H1 (cell line): ENCODE data around the gene CRABP2. TPM values are rescaled to one million over a fixed set of nuclear protein-coding genes. Genes with fewer than 3 reads are reported as not detected.

ENCODE experiments used
- polyA plus RNA-seq, 7 experiments: library from polyadenylated mRNA; depleted of rRNA in 3 of 7; stranded (reverse) in 5 of 7; unstranded in 2 of 7; fragments of >200 nt in 5 of 7; fragments of 200-250 nt in 2 of 7; gene quantifications; 1 replicate in 5 of 7; 2 replicates in 1 of 7; 4 replicates in 1 of 7; pipeline versions ENCODE4 v1.2.1 to v1.2.3, GENCODE V29; 2011 to 2013; ENCODE audit warnings: missing spikeins in 2 of 7, mixed read lengths in 2 of 7
- total RNA-seq: library from RNA; stranded (reverse); fragmentation: NEBNext Ultra II Directional; extraction: Animal tissue kit (Norgen Biotek cat#: 25700); gene quantifications from 2 replicates; pipeline ENCODE4 v1.2.1, GENCODE V29; 2021

The CRABP2 gene
- total and polyA plus RNA-seq, 2 of the 8 experiments (the other 6 are each of a cell fraction or from before 2014, with no cell fraction given) = 69.2 to 119 TPM

Other genes with a start within 250 kb of the CRABP2 start
- 17.3 and 19.5 TPM in 2 replicates for gene MEF2D, start 204.8 kb downstream of the CRABP2 start, total RNA-seq
- 20.3 and 44.4 TPM in 2 replicates for gene MEF2D, start 204.8 kb downstream of the CRABP2 start, polyA plus RNA-seq (2011; rRNA removed)
- 20.9 and 22.3 TPM in 2 replicates for gene IQGAP3, start 133.0 kb downstream of the CRABP2 start, total RNA-seq
- gene IQGAP3, start 133.0 kb downstream of the CRABP2 start, polyA plus RNA-seq (2011; rRNA removed) = 14.6 and 18.2 TPM in 2 replicates
- gene TTC24, start 125.9 kb downstream of the CRABP2 start, total RNA-seq = not detected in 2 replicates
- gene TTC24, start 125.9 kb downstream of the CRABP2 start, polyA plus RNA-seq (2011; rRNA removed) = 0.08 TPM in 1 of 2 replicates, not detected in the other
- gene NAXE, start 113.8 kb downstream of the CRABP2 start, total RNA-seq = 73.1 and 75.4 TPM in 2 replicates
- gene NAXE, start 113.8 kb downstream of the CRABP2 start, polyA plus RNA-seq (2011; rRNA removed) = 74.3 and 99.5 TPM in 2 replicates
- gene GPATCH4, start 104.1 kb downstream of the CRABP2 start, total RNA-seq = 47.9 and 48.5 TPM in 2 replicates
- 19.3 and 20.5 TPM in 2 replicates for gene GPATCH4, start 104.1 kb downstream of the CRABP2 start, polyA plus RNA-seq (2011; rRNA removed)
- 0.19 TPM in 1 of 2 replicates, not detected in the other for gene HAPLN2, start 86.2 kb downstream of the CRABP2 start, total RNA-seq
- 0.51 and 1.2 TPM in 2 replicates for gene HAPLN2, start 86.2 kb downstream of the CRABP2 start, polyA plus RNA-seq (2011; rRNA removed)
- 3.8 and 4.5 TPM in 2 replicates for gene BCAN, start 63.5 kb downstream of the CRABP2 start, total RNA-seq
- gene BCAN, start 63.5 kb downstream of the CRABP2 start, polyA plus RNA-seq (2011; rRNA removed) = 17.1 and 24.0 TPM in 2 replicates
- gene NES, start 28.2 kb downstream of the CRABP2 start, total RNA-seq = 135 and 138 TPM in 2 replicates
- gene NES, start 28.2 kb downstream of the CRABP2 start, polyA plus RNA-seq (2011; rRNA removed) = 13.3 and 20.3 TPM in 2 replicates
- 28.4 and 31.8 TPM in 2 replicates for gene METTL25B, start 22.9 kb upstream of the CRABP2 start, total RNA-seq
- 30.1 and 43.1 TPM in 2 replicates for gene METTL25B, start 22.9 kb upstream of the CRABP2 start, polyA plus RNA-seq (2011; rRNA removed)
- 47.5 and 53.1 TPM in 2 replicates for gene ISG20L2, start 23.2 kb upstream of the CRABP2 start, total RNA-seq
- gene ISG20L2, start 23.2 kb upstream of the CRABP2 start, polyA plus RNA-seq (2011; rRNA removed) = 46.9 and 53.0 TPM in 2 replicates
- gene MRPL24, start 35.5 kb upstream of the CRABP2 start, total RNA-seq = 34.4 and 35.2 TPM in 2 replicates
- 23.4 and 29.7 TPM in 2 replicates for gene MRPL24, start 35.5 kb upstream of the CRABP2 start, polyA plus RNA-seq (2011; rRNA removed)
- 391 and 395 TPM in 2 replicates for gene HDGF, start 46.1 kb upstream of the CRABP2 start, total RNA-seq
- gene HDGF, start 46.1 kb upstream of the CRABP2 start, polyA plus RNA-seq (2011; rRNA removed) = 132 and 145 TPM in 2 replicates
- gene PRCC, start 62.0 kb upstream of the CRABP2 start, total RNA-seq = 102 and 115 TPM in 2 replicates
- gene PRCC, start 62.0 kb upstream of the CRABP2 start, polyA plus RNA-seq (2011; rRNA removed) = 84.1 and 95.2 TPM in 2 replicates
- gene SH2D2A, start 111.3 kb upstream of the CRABP2 start, total RNA-seq = 3.3 and 4.5 TPM in 2 replicates
- 7.9 and 13.7 TPM in 2 replicates for gene SH2D2A, start 111.3 kb upstream of the CRABP2 start, polyA plus RNA-seq (2011; rRNA removed)
- gene INSRR, start 153.5 kb upstream of the CRABP2 start, total RNA-seq = not detected in 2 replicates
- gene INSRR, start 153.5 kb upstream of the CRABP2 start, polyA plus RNA-seq (2011; rRNA removed) = 0.02 TPM in 2 replicates
- 0.24 and 0.27 TPM in 2 replicates for gene NTRK1, start 155.3 kb upstream of the CRABP2 start, total RNA-seq
- 0.12 and 0.13 TPM in 2 replicates for gene NTRK1, start 155.3 kb upstream of the CRABP2 start, polyA plus RNA-seq (2011; rRNA removed)
- 0.71 and 0.82 TPM in 2 replicates for gene PEAR1, start 188.1 kb upstream of the CRABP2 start, total RNA-seq
- gene PEAR1, start 188.1 kb upstream of the CRABP2 start, polyA plus RNA-seq (2011; rRNA removed) = 0.63 and 0.77 TPM in 2 replicates
- not detected in 2 replicates for gene LRRC71, start 215.0 kb upstream of the CRABP2 start, total RNA-seq
- gene LRRC71, start 215.0 kb upstream of the CRABP2 start, polyA plus RNA-seq (2011; rRNA removed) = 0.05 and 0.16 TPM in 2 replicates